ENCODE measurements around the gene PEX16. TPM values are rescaled to one million over a fixed set of nuclear protein-coding genes. Genes with fewer than 3 reads are reported as not detected.

PEX16 gene
- total RNA-seq, 1 donor from 2014 or later: 77.7 TPM

GRCh38 chr11:45929486-45930030, 11.9 kb upstream of the PEX16 start:
- Mint-ChIP-seq H3K27me3 (no peaks in the 10 kb centered on the region), H3K9me3 (no peaks in the 10 kb centered on the region), H3K27ac (peak overlapping the region; percentile 97), H3K4me3 (peak overlapping the region; percentile 94), H3K4me1 (peaks cover 96% of the 10 kb centered on the region), H3K36me3 (ENCODE audit: low read depth) (peaks cover 59% of the 10 kb centered on the region)
- TF ChIP-seq CTCF (IDR thresholded peaks at IDR 0.05): no peak
- DNase-seq: peak; percentile 14
- ATAC-seq (ENCODE audit: low read depth): peak; percentile 4
- intact Hi-C loops (cut with micrococcal nuclease): loop anchor here (1.0 to 10.0 kb wide), 12 partner anchors 7 to 1362 kb away; partner anchors contain the start of genes ARHGAP1, CD82, CRY2 and DDB2
- ChIA-PET POLR2A (interaction anchor here (0.6 to 14.9 kb wide), 13 partner anchors 9 to 932 kb away, joined by 3 to 263 read pairs (median 8); partner anchors contain the start of genes CRY2, PEX16 and PHF21A), CTCF (interaction anchor here (1.0 to 2.5 kb wide), 5 partner anchors 11 to 77 kb away, joined by 4 to 13 read pairs (median 7); partner anchors contain the start of gene PEX16)

GRCh38 chr11:45928535-45929215, 11.0 kb upstream of the PEX16 start:
- Mint-ChIP-seq H3K9me3 (no peaks in the 10 kb centered on the region), H3K36me3 (ENCODE audit: low read depth) (peaks cover 64% of the 10 kb centered on the region), H3K4me1 (peaks cover 95% of the 10 kb centered on the region), H3K27ac (peak overlapping the region; percentile 73), H3K27me3 (no peaks in the 10 kb centered on the region), H3K4me3 (peak overlapping the region; percentile 7)
- no peak for TF ChIP-seq CTCF (IDR thresholded peaks at IDR 0.05)
- no peak for DNase-seq
- ATAC-seq (ENCODE audit: low read depth): no peak
- intact Hi-C loops (cut with micrococcal nuclease): no loop called here
- CTCF ChIA-PET: no interaction called here
- POLR2A ChIA-PET: interaction anchor here (3.2 to 14.9 kb wide), 3 partner anchors 9 to 36 kb away, joined by 19 to 263 read pairs (median 79); partner anchors contain the start of gene PEX16

GRCh38 chr11:45927684-45928413, 10.2 kb upstream of the PEX16 start:
- H3K4me3 Mint-ChIP-seq: peak overlapping the region; percentile 1
- CTCF ChIA-PET: no interaction called here
- no peak for ATAC-seq (ENCODE audit: low read depth)
- H3K27ac Mint-ChIP-seq: peak overlapping the region; percentile 82
- peaks cover 63% of the 10 kb centered on the region for H3K36me3 Mint-ChIP-seq (ENCODE audit: low read depth)
- POLR2A ChIA-PET: interaction anchor here (3.2 to 14.9 kb wide), 3 partner anchors 10 to 37 kb away, joined by 19 to 263 read pairs (median 79); partner anchors contain the start of gene PEX16
- intact Hi-C loops (cut with micrococcal nuclease): no loop called here
- no peak for TF ChIP-seq CTCF (IDR thresholded peaks at IDR 0.05)
- no peaks in the 10 kb centered on the region for H3K9me3 Mint-ChIP-seq
- DNase-seq: no peak
- peaks cover 91% of the 10 kb centered on the region for H3K4me1 Mint-ChIP-seq
- H3K27me3 Mint-ChIP-seq: no peaks in the 10 kb centered on the region

- no peak for TF ChIP-seq CTCF (IDR thresholded peaks at IDR 0.05)
- Mint-ChIP-seq H3K4me3 (peak overlapping the region; percentile 1), H3K4me1 (peaks cover 85% of the 10 kb centered on the region), H3K36me3 (ENCODE audit: low read depth) (peaks cover 58% of the 10 kb centered on the region), H3K27ac (peak overlapping the region; percentile 82), H3K9me3 (no peaks in the 10 kb centered on the region), H3K27me3 (no peaks in the 10 kb centered on the region)
- CTCF ChIA-PET: interaction anchor here (1.0 kb wide), 1 partner anchor 10 kb away, joined by 3 read pairs; the partner anchor contains the start of gene PEX16
- intact Hi-C loops (cut with micrococcal nuclease): no loop called here
- POLR2A ChIA-PET: interaction anchor here (0.6 to 14.9 kb wide), 4 partner anchors 9 to 83 kb away, joined by 3 to 263 read pairs (median 43); partner anchors contain the start of gene PEX16
- peak; percentile 14 for DNase-seq
- ATAC-seq (ENCODE audit: low read depth): no peak
These were observed 9.6 kb upstream of the PEX16 start for GRCh38 chr11:45927332-45927683.
